Embryonic facial prominence (tissue), 1 donor: ENCODE results near the gene DPYD.

Source experiments
- DNase-seq: peaks from one replicate; pipeline ENCODE4 v3.0.0-alpha.2; 2016; ENCODE audit errors: extremely low spot score

Gene DPYD

DNA sequence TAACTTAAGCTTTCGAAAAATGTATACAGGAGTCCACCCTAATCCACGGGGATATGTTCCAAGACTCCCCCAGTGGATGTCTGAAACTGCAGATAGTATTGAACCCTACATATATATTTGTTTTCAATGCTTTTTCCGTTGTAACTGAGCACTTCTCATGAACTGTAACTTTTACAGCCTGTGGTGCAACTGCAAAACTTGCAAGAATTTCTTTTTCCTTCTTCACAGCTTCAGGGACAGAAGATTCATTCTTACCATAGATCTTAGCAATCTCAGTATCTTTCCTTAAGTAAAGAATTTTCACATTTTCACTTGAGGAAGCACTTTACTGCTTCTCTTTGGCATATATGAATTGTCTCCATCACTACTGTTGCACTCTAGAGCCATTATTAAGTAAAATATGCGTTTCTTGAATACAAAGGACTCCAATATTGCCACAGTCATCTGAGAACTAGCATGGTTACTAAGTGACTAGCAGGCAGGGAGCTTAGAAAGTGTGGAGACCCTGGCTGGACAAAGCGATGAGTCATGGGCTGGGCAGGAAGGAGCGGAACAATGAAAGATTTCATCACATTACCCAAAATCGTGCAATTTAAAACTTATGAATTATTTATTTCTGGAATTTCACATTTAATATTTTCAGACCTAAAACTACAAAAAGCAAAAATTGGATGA, 14.1 kb downstream of the DPYD start:
- no peak for DNase-seq

DNA sequence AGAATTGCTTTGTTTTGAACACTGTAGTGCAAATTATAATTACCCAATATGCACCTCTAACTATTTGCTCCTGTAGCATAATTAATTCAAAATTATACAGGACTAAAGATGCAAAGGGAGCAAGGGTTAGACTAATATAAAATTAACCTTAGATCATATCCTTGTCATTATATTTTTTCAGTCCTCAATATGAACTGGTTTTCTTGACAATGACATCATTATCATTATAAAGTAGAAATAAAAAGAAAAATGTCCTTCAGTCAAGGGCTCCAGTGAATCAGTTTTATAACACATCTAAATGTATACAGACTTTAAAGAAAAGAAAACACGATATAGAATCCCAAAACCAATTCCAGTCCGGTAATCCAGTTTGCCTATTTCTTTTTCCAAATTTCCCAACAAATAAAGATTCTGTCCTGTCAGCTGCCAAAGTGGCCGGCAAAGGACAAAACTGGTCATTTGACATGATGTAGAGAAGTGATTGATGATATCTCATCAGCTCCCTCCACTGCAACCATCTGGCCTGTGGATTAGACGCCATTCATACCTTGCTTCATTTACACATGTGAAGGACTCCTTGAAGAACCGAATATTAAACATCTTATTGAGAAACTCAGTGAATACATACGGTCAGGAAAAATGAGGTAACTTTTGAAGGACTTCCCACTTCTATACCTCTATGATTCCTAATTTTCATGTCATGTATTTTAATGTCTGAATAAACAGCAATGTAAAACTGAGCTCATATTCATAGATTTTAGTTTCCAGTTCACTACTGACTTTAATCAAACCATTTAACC, 15.5 kb downstream of the DPYD start:
- DNase-seq, result no peak

DNA sequence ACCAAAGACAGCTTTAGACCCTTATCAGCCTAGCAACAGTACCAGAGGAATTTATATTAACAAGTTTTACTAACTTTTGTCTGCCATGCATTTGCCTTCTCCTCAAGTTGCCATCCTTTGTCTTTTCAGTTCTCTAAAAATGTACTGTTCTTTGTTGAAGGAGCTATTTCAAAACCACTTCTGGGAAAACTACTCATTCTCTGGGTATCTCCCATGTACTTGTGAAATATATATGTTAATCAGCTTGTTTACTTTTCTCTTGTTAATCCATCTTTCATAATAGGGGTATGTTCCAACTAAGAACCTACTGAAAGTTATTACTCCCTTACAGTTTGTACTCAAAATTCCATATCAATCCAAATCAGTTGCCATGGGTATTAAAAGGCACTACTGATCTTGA, 16.3 kb downstream of the DPYD start:
- DNase-seq, result no peak

DNA sequence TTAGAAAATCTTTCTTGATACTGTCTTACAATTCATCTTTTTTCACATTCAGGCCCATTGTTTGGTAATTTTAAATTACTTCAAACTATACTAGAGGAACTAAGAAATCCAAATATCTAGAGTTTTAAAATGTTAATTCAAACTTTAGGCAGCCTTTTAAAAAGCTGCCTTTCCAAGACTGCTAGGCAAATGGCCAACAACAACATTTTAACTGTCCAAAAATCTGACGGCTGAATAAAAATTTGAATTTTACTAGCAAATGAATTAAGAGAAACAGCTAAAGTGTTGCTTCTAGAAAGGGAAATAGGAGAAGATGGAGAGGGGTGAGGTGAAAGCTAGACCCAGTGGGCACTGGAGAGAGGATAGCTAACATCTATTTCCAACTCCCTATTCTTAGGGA, 17.2 kb downstream of the DPYD start:
- DNase-seq, result no peak

DNA sequence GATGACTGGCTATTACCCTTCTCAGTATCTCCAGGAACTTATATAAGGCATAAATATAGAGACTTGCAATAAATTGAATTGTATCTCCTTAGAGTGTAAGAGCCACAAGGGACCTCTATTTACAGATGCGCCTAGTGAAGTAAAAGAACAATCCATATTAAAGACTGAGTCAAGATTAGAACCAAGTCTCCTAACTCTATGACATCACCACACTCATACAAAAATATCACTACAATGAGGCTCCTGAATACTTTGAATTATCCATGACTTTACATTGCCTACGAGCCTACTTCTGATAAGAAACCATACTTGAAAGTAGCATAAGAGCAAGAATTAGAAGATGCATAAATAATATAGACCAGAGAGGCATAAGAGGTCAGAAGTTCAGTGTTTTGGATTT, 18.8 kb downstream of the DPYD start:
- no peak for DNase-seq

DNA sequence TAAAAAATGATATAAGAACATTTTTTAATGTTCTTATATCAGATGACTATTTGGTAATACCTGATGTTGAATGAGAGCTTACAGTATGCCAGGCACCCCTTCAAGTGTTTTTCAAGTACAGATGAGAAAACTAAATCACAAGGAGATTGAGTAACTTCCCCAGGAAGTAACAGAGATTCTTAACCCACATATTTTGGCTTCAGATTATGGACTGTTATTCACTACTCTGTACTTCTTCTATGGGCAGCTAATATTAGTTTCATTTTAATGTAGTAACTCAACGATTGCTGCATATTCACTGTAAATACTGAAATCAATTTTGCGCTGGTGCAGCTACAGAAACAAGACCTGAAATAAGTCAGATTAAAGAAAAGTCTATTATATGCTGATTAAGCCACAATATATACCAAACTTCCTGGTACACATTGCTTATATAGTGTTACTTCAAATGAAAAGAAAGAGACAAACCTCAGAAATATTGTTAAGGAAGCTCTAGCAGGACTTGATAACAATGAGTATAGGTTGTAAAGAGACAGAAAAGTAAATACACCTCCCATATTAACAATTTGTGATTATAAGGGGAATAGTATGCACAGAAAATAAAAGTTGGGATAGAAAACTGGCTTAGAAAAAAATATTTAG, 19.7 kb downstream of the DPYD start:
- DNase-seq, result no peak

DNA sequence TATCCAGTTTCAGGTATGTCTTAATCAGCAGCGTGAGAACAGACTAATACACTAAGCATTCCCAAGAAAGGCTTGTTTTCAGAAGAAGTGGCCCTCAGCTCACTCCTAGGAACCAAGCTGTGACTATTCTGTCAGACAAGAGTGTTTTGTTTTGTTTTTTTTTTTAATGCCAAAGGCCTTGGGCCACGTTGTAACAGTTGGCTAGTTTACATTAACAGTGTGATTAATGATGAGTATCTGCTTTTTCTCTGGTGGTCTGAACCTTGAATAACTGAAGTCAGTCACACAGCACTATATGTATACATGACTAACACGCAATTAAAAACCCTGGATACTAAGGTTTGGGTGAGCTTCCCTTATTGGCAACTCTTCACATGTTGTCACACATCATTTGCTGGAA, 21.9 kb downstream of the DPYD start:
- no peak for DNase-seq

DNA sequence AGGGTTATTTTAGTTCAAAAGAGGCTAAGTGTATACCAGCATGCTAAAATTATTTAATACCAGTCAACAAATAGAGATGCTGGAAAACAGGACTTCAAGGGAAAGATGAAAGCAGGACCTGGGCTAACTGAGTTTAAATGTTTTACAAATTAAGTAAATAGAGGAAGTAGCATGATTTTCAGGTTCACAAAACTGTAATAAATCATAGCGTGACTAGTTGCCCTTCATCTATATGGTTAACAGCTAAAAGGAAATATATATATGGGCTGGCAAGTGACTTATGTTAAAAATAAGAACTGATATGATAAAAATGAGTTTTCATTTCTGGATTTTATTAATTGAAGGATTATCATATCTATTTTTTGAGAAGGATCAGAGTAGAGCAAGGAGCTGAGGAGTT, 25.6 kb downstream of the DPYD start:
- DNase-seq, result no peak

DNA sequence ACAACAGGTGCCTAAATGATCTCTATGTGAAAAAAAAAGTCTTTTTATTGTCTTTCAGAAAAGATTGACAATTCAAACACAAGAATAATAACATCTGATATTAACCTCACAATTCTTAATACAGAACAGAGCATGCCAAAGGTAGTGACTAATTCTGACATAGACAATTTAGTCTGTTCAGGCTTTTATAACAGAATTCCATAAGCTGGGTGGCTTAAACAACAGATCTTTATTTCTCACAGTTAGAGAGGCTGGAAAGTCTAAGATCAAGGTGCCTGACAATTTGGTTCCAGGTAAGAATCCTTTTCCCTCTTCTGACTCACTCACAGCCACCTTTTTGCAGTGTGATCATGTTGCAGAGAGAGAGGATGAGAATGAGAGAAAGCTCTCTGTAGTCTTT, 27.0 kb downstream of the DPYD start:
- no peak for DNase-seq

DNA sequence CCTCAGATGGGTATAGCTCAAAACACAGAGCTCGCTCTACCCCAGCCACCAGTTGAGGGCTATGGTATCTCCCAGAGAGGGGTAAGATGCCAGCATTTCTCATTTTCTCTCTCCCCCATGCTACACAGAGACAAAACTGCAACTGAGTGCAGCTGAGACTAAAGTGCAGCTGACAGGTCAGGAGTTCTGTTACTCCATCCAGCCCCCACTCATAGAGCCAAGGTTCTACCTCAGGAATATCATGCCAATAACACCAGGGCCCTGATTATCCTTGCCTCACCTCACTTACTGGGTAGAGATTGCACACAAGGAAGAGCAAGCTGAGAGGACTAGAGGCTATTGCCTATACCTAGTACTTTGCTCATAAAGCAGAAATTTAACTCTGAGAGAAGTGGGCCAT, 34.6 kb downstream of the DPYD start:
- no peak for DNase-seq

DNA sequence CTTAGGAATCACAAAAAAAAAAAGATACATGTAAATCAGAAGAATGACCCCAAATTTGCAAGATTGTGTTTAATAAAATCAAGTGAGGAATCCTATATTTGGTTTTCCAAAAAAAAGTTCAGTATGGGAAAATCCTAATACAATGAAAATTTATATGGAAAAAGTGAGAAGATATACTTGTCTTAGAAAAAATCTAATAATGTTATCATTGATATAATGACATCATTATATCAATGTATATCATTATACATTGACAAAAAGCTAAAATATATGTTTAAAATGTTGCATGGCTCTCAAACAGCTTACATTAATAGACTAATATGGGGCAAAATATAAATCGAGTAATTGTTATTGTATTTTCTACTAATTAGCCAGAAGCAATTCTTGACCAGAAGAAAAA, 37.0 kb downstream of the DPYD start:
- DNase-seq, result no peak

DNA sequence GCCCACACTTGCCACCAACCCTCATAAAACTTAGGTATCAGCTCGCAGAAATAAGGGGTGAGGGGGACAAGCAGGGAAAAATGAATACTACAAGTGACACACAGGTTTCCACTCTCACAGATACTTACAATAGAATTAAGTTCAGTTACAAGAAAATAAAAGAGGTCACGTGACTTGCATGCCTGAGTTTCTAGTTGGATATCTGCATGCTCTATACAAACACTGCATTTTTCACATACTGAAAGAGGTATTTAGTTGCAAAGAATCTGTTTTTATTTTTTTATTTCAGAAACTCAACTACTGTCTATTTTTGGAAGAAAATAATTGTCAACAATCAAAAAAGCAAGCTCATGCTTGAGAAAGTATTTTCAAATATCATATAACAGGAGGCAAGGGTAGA, 43.5 kb downstream of the DPYD start:
- DNase-seq, result no peak

DNA sequence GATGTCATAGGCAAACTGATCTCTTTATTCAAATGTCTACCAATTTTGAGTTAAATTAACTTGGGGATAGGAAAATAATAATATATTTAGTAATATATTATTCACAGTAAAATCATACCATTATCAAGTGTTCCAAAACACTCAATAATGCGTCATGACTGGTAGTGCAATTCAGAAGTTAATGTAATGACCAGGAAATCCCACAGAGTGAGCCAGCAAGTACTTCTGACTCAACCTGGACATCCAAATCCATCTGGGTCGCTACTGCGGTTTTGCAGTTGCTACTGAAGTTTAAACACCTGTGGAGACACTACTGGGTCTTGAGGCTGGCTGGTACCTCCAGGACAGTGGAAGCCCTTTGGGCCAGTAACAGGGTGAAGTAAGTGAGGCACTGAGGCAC, 44.8 kb downstream of the DPYD start:
- DNase-seq, result no peak

DNA sequence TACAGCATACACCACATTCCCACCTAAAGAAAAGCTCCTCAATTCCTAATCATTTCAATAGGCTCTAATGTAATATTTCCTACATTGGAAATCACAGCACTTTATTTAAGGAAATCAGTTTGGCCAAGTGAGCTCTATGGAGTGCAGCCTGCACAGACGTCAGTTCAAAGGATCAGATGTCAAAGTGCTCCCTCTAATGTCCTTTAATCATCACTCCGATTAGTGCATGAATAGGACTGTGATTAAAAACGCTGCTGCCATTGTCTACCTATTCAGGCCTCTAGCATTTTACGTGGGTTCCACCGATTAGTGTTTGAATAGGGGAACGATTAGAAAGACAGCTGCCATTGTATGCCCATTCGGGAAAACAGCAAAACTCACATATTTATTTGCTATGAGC, 50.2 kb downstream of the DPYD start:
- DNase-seq, result no peak

DNA sequence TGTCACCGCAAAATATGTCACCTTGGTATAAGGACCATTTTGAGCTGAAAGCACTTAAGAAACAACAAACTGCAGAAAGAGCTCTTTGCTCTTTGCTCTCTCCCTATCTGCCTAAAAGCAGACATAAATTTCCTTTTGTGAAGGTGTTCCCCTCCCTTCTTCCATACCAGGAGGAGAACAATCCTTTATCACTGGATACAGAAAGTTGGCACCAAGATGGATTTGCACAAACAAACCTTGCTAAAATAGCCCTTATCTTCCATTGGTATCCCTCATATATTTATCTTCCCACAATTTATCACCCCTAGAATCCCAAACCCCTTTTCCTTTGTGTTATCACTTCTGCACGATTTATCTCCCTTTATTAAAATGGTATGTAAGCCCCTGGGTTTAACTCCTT, 51.4 kb downstream of the DPYD start:
- DNase-seq, result no peak

DNA sequence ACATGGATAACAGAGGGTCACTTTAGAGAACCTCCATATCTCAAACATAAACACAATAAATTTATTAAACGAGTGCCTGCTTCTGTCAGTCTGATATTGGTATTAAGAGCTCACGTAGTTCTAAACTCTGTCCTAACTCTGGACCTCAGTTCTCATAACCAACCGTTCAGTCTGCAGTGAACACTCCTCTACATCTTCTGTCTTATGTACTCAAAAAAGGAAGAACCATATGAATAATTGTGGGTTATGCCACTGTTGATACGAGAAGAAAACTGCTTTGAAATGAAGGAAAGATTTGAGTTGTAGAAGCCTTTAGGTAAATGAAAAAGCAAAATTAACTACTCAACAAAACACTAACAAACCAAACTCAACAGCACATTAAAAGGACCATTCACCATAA, 53.7 kb downstream of the DPYD start:
- DNase-seq, result no peak

DNA sequence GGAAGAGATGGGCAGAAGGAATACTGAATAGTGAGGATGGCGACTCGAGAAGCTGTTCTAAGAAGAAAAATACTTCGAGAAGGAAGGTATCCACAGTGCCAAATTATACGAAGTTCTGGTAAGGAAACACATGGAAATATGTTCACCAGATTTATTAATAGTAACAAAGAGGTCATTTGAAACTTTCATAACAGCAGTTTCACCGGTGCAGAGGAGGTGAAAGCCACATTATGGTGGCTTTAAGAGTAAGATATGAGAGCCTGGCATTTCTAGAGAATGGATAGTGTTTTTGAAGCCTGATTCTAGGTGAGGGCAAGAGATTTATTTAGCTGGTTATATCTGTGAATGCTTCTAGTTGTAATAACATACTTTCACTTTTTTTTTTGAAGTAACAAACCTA, 56.2 kb downstream of the DPYD start:
- DNase-seq, result no peak

DNA sequence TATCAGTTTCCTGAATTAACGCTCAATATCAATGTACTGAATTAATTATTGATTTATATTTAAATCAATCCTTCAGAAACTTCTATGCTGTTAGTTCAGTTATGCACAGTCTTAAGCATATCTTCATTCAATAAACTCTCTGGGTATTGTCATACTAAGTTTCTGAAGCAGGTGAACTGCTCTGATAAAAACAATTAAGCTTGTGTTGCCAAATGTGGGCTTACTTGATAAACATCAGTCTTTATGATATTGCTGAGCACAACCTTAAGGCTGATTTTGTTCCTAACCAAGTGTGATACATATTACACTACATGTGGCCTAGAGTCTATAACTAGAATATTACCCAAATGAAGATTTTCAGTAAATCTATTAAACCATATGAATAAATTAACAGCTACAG, 67.6 kb downstream of the DPYD start:
- no peak for DNase-seq

DNA sequence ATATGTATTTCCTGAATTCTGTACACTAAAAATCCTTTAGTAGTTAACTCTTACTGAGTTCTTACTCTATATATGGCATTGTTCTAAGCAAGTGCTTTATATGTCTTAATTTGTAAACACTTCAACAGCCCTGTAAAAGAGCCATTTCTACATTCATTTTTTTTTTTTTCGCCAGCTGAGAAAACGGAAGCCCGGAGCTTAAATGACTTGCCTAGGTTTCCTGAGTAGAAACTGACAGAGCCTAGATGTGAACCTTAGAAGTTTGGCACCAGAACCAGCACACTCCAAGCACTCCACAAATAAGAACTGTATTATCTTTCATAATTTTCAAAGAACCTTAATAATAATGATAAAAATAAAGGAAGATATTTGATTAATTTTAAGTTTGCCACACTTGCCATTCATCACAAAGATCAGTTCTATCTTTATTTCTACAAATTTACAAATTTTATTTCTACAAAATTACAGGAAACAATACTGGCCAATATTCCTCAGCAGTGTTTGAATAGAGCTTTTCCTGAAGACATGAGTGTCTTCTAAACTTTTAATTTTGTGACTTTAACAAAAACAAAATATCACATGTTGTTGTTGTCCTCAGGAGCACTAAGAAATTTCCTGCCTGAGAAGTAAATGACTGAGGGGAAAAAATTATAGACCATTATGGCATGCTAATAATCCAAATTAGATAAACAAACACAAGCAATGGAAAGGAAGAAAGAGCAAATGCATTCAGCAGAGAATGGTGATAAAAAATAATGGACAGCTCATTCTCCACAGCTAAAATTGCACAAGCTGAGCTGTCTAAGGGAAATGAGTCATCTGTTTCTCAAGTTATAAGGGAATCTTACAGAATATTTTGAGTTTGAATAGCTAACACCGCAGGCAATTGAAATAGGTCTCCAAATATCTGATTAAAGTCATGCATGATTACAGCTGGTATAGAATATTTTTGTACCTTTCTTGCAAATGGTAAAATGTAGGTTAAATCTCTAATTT, 71.2 kb downstream of the DPYD start:
- no peak for DNase-seq

DNA sequence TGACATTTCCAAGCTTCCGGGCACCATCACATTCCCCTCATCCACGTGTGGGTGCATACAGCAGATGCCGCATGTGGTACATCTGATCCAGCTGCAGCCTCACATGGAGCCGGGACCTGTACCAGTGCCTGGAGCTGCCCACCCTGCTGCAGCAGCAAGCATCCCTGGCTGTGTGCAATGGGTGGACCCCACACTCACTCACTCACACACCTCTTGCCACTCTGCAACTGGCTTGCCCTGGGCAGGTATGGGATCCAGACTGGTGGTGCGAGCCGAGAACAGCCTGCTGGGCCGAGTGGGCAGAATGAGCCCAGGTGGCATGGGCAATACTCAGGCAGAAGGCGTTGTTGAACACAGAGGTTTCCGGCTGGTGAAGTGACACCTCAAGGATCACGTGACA, 75.0 kb downstream of the DPYD start:
- DNase-seq, result no peak

DNA sequence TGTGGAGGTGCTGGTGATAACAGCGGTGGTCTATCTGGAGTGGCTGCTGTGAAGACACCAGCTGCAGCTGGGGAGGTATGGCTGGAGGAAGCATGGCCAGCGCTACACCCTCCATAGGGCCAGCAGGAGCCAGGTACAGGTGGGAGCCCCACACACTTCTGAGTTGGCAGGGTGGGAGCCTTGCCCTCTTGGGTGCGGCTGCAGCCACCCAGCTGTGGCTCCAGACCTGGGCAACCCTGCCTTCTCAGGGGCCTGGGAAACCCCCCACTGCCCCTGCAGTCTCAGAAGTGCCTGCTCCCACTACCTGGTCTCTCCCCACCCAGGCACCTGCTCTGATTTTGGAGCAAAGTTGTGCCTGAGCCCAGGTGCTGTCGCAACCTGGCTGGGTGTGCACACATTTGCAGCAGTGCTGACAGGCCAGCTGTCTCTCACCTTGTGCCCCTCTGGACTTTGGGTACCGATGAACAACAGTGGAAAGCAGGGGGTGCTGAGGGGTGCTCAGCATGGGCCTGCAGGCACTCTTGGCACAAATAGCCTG, 76.2 kb downstream of the DPYD start:
- DNase-seq, result no peak

DNA sequence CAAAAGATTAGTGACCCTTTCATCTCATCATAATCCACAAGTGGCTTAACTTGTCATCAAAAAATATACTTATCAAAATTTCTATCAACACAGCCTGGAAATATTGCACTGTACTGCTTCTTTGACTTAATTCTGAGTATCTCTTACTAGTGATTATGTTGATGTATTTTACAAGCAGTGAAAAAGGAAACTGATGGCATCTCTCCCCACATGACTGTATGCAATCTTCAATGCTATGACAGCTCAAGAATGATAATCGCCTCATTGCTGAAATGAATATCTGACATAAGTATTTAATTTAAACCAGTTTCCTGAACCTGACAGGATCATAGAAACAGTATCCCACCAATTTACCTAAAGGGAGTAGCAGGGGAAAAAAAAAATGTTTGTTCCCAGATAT, 79.5 kb downstream of the DPYD start:
- no peak for DNase-seq
